GM04504 (cell line): ENCODE measurements around the gene OVOL2.

Source experiments
- DNase-seq: peaks from one replicate; pipeline ENCODE4 v3.0.0-alpha.2; 2012; ENCODE audit warnings: low read depth

OVOL2 gene

GRCh38 chr20:18012901-18013300 is 44.8 kb downstream of the OVOL2 start:
- no peak for DNase-seq

- DNase-seq: no peak
Observed at GRCh38 chr20:18011951-18012645, 45.6 kb downstream of the OVOL2 start.

GRCh38 chr20:18011482-18011881 is 46.2 kb downstream of the OVOL2 start:
- DNase-seq: no peak

- no peak for DNase-seq
Observed at GRCh38 chr20:18009116-18009515, 48.6 kb downstream of the OVOL2 start.

- DNase-seq: no peak
Observed at GRCh38 chr20:18007534-18008292, 50.0 kb downstream of the OVOL2 start.

GRCh38 chr20:18006684-18007083 is 51.0 kb downstream of the OVOL2 start:
- DNase-seq: no peak

- DNase-seq: no peak
Observed at GRCh38 chr20:18005990-18006364, 51.7 kb downstream of the OVOL2 start.

GRCh38 chr20:18005170-18005989 is 52.3 kb downstream of the OVOL2 start:
- no peak for DNase-seq

- DNase-seq: no peak
Observed at GRCh38 chr20:18004384-18005031, 53.2 kb downstream of the OVOL2 start.

GRCh38 chr20:18003897-18004296 is 53.8 kb downstream of the OVOL2 start:
- no peak for DNase-seq

GRCh38 chr20:18001131-18001921 is 56.4 kb downstream of the OVOL2 start:
- DNase-seq: peak; percentile 81

GRCh38 chr20:17999566-17999965 is 58.1 kb downstream of the OVOL2 start:
- DNase-seq: no peak

- no peak for DNase-seq
Observed at GRCh38 chr20:17998446-17998845, 59.3 kb downstream of the OVOL2 start.

GRCh38 chr20:17995967-17996819 is 61.5 kb downstream of the OVOL2 start:
- DNase-seq: peak; percentile 52

GRCh38 chr20:17993546-17993945 is 64.2 kb downstream of the OVOL2 start:
- no peak for DNase-seq

- no peak for DNase-seq
Observed at GRCh38 chr20:17992847-17993513, 64.7 kb downstream of the OVOL2 start.

GRCh38 chr20:17992224-17992637 is 65.5 kb downstream of the OVOL2 start:
- DNase-seq: no peak

- DNase-seq: no peak
Observed at GRCh38 chr20:17990278-17990972, 67.3 kb downstream of the OVOL2 start.

- no peak for DNase-seq
Observed at GRCh38 chr20:17987988-17988387, 69.7 kb downstream of the OVOL2 start.
